ENCODE measurements around the gene ZBTB38.

The ZBTB38 gene

GRCh38 chr3:141383555-141384129 lies 15.3 kb downstream of the ZBTB38 start:
- no peak overlapping the region for H3K27ac ChIP-seq (replicated peaks)
- no peak for TF ChIP-seq CTCF (IDR thresholded peaks at IDR 0.05; ENCODE audit: insufficient read depth, low read length)
- no peak for TF ChIP-seq POLR2AphosphoS5 (IDR thresholded peaks at IDR 0.05; ENCODE audit: low read depth)
- no peak for TF ChIP-seq SPI1 (IDR thresholded peaks at IDR 0.05; ENCODE audit: borderline replicate concordance, low read depth)
- no peak for TF ChIP-seq REST (IDR thresholded peaks at IDR 0.05; ENCODE audit: insufficient replicate concordance, low read depth)
- no peak for TF ChIP-seq GABPA (IDR thresholded peaks at IDR 0.05; ENCODE audit: low read depth)
- DNase-seq (ENCODE audit: low read depth in 1 of 2, low spot score in 1 of 2) = no peak
- no peak overlapping the region for H3K4me3 ChIP-seq (replicated peaks; ENCODE audit: insufficient read depth, low read length)
- H3K27me3 ChIP-seq (ENCODE audit: insufficient read depth, poor library complexity, severe bottlenecking) = no peaks in the 10 kb centered on the region

GRCh38 chr3:141384157-141384556 lies 15.9 kb downstream of the ZBTB38 start:
- H3K27me3 ChIP-seq (ENCODE audit: insufficient read depth, poor library complexity, severe bottlenecking) = no peaks in the 10 kb centered on the region
- no peak overlapping the region for H3K27ac ChIP-seq (replicated peaks)
- DNase-seq (ENCODE audit: low read depth in 1 of 2, low spot score in 1 of 2) = no peak
- no peak overlapping the region for H3K4me3 ChIP-seq (replicated peaks; ENCODE audit: insufficient read depth, low read length)
- no peak for TF ChIP-seq GABPA (IDR thresholded peaks at IDR 0.05; ENCODE audit: low read depth)
- no peak for TF ChIP-seq SPI1 (IDR thresholded peaks at IDR 0.05; ENCODE audit: borderline replicate concordance, low read depth)
- no peak for TF ChIP-seq REST (IDR thresholded peaks at IDR 0.05; ENCODE audit: insufficient replicate concordance, low read depth)
- no peak for TF ChIP-seq POLR2AphosphoS5 (IDR thresholded peaks at IDR 0.05; ENCODE audit: low read depth)
- TF ChIP-seq CTCF (IDR thresholded peaks at IDR 0.05; ENCODE audit: insufficient read depth, low read length) = no peak

GRCh38 chr3:141384575-141384974 lies 16.3 kb downstream of the ZBTB38 start:
- H3K4me3 ChIP-seq (replicated peaks; ENCODE audit: insufficient read depth, low read length) = no peak overlapping the region
- no peaks in the 10 kb centered on the region for H3K27me3 ChIP-seq (ENCODE audit: insufficient read depth, poor library complexity, severe bottlenecking)
- no peak overlapping the region for H3K27ac ChIP-seq (replicated peaks)
- no peak for DNase-seq (ENCODE audit: low read depth in 1 of 2, low spot score in 1 of 2)
- TF ChIP-seq POLR2AphosphoS5 (IDR thresholded peaks at IDR 0.05; ENCODE audit: low read depth) (no peak), REST (IDR thresholded peaks at IDR 0.05; ENCODE audit: insufficient replicate concordance, low read depth) (no peak), SPI1 (IDR thresholded peaks at IDR 0.05; ENCODE audit: borderline replicate concordance, low read depth) (no peak), CTCF (IDR thresholded peaks at IDR 0.05; ENCODE audit: insufficient read depth, low read length) (no peak), GABPA (IDR thresholded peaks at IDR 0.05; ENCODE audit: low read depth) (no peak)
